ENCODE data around the gene GPN1.
"Not testable (repeated sequence)": the region's sequence is repeated elsewhere in the genome, so short reads cannot be mapped to it uniquely, and the experiment has no call there.

GPN1 gene

DNA sequence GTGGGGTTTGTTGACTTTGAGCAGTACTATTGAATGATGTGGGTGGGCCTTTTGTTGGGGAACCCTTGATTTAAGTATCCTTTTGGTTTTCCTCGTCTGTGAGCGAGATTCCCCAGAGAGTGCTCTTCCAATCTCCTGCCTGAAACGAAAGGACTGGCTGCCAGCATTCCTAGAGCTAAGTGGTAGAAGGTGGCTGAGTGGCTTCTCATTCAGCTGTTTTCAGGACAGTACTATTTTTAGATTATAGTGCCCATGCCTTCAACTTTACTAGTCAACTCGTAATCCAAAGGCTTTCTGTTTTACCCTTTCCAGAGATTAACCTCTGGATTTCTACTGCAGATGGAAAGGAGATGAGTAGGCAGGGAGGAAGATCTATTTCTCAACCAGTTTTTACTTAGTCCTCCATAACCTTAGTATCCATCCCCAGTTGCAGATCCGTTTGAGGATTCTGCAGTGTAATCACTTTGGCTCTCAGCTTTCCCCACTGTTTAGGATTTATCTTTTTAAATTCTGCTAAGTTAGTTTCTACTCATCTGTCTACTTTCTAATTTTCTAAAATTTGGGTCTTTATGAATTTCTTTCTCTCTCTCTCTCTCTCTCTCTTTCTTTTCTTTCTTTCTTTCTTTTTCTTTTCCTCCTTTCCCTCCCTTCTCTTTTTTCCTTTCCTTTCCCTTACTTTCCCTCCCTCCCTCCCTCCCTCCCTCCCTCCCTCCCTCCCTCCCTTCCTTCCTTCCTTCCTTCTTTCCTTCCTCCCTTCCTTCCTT lies 44.1 kb downstream of the GPN1 start:
- no peak for DNase-seq

DNA sequence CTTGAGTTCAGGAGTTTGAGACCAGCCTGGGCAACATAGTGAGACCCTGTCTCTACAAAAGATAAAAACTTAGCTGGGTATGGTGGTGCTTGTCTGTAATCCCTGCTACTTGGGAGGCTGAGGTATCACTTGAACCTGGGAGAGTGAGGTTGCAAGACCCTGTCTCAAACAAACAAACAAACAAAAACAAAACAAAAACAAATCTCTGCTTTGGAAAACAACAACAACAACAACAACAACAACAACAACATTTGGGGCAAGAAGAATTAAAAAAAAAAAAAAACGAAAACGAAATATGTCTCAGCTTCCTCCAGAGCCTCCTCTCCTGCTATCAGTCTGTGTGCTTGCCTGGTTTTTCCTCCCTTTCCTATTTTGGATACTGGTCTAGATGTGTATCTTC lies 51.7 kb downstream of the GPN1 start:
- DNase-seq, result no peak

DNA sequence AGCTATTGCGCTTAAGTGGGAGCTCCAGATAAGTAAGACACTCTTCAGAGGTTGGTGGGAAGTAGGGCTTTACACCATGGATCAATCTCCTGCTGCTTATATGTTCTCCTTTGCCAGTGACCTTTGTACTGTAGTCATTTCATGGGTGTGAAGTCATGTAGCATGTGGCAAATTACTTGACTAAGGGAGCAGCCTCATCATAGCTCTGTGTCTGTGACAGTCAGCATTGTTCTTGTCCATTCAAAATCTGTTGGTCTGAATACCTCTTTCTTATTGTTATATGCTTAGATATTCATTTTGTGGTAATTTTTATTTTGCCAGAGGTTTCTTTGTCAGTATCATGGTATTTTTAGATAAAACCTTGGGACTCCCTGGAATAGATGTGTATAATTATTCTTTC lies 53.0 kb downstream of the GPN1 start:
- DNase-seq, result no peak

DNA sequence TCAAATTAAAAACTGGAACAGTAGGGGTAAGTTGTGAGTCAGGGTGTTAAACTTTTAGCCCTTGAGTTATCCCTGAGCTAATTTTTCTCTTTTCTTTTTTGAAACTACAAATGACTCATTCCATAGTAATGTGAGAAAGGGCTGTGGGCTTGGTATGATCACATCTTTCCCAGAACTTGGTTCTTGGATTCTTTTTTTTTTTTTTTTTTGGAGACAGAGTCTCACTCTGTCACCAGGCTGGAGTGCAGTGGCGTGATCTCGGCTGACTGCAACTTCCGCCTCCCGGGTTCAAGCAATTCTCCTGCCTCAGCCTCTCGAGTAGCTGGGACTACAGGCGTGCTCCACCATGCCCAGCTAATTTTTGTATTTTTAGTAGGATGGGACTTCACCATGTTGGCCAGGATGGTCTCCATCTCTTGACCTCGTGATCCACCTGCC lies 53.5 kb downstream of the GPN1 start:
- DNase-seq, result not testable (repeated sequence)

DNA sequence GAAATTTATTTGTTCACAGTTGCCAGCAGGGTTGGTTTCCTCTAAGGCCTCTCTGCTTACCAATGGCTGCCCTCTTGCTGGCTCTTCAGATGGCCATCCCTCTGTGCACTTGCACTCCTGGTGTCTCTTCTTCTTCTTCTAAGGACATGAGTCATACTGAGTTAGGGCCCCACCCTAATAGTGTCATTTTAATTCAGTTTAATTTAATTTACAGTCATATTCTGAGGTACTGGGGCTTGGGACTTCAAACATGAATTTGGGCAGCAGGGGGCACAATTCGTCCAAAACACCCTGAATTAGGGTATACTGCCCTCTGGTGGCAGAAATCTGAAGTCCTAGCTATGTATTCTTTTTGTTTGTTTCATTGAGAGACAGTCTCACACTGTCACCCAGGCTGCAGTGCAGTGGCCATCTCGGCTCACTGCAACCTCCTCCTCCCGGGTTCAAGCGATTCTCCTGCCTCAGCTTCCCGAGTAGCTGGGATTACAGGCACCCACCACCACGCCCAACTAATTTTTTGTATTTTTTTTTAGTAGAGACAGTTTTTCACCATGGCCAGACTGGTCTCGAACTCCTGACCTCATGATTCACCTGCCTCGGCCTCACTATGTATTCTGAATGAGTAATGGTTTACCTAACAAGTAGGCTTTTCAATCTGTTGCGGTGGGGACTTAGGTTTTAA lies 54.7 kb downstream of the GPN1 start:
- peak; percentile 85 for DNase-seq

DNA sequence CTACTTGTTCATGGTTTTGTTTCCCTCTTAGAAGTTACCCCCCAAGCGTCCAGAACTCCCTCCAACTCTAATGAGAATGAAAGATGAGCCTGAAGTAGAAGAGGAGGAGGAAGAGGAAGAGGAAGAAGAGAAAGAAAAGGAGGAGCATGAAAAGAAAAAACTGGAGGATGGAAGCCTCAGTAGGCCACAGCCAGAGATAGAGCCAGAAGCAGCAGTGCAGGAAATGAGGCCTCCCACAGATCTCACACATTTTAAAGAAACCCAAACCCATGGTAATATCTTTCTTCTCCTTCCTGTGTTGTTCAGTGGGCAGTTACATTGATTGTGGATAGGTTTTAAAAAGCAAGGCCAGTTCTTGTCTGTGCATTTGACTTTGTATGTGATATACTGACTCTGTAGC lies 56.2 kb downstream of the GPN1 start:
- DNase-seq, result not testable (repeated sequence)

DNA sequence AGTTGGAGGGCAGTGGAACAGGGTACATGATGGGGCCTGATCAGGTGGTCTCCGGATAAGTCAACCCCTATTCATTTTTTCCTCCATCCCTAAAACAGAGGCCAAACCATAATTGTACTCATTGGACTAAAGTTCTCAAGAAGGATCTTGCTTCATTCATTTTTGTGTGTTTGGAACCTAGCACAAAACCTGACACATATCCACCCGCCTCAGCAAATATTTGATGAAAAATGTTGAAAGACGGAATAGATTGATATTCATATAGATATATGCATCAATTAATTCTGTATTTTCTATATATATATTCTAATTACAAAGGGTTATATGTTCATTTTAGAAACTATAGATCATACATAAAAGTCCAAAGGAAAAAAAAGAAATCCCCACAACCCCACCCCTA lies 56.7 kb downstream of the GPN1 start:
- no peak for DNase-seq

DNA sequence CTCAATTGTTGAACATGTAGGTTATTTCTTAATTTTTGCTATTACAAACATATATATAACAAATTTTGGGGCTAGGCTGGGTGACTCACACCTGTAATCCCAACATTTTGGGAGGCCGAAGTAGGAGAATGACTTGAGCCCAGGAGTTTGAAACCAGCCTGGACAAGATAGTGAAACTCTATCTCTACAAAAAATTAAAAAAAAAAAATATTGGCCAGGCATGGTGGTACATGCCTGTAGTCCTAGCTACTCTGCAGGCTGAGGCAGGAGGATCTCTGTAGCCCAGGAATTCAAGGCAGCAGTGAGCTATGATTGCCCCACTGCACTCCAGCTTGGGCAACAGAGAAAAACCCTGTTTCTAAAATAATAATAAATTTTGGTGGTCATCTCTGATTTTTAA lies 58.4 kb downstream of the GPN1 start:
- no peak for DNase-seq

DNA sequence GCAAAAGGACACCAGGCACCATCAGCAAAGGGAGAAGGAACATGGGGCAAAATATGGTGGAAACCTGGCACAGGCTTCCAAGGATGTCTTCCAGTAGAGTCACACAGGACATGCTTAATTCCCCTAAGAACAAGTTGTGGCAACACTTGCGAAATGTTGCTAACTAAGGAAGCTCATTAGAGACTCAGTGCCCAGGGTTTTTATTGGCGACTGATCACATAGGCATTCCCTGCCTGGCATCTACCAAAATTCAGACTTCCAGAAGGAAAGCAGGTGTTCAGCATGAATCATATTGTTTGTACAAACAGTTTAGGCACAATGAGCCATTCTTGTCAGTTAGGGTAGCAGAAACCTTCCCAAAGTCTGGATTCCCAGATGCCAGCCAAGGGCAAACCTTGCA lies 60.6 kb downstream of the GPN1 start:
- no peak for DNase-seq

DNA sequence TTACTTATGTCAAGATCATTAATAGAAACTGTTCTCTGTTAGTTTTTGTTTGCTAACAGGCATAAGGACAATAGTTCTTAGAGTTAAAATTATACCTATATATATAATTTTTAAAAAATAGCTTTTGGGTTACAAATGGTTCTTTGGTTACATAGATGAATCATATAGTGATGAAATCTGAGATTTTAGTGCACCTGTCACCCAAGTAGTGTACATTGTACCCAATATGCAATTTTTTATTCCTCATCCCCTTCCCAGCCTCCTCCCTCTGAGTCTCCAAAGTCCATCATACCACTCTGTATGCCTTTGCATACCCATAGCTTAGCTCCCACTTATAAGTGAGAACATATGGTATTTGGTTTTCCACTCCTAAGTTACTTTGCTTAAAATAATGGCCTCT lies 61.2 kb downstream of the GPN1 start:
- DNase-seq, result no peak

DNA sequence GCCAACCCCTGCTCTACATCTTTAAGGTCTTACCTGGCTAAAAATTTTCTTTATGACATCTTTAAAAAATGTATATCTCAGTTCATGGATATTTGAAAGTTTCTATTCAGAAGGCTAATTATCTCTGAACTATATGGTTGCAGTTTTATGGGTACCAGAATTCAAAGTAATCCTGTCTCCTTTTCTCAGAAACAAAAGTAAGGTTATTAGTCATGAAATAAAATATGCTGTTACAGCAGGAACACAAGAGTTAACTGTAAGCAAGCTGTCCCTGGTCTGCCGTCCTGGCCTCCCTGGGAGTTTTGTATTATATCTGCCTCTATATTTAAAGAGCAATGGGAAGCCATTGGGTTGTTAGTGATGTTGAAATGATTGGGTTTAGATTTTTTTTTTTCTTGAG lies 68.8 kb downstream of the GPN1 start:
- DNase-seq, result no peak

All from NCI-H1092 (cell line).